Uterus (tissue), 4 donors: ENCODE measurements around the gene SMIM20. TPM values are rescaled to one million over a fixed set of nuclear protein-coding genes. Genes with fewer than 3 reads are reported as not detected.

Experiments used
- DNase-seq, 2 donors: peaks; one replicate each; pipeline ENCODE4 v3.0.0-alpha.2; 2019 to 2020
- H3K27ac ChIP-seq, 2 donors: fragments of 200-600 bp; sonication (generic); 1 replicate in 1 of 2; 2 replicates in 1 of 2; pipeline ENCODE4 v1.5.1; 2016 to 2018
- H3K27me3 ChIP-seq, 2 donors: fragments of 200-600 bp; sonication (generic); one replicate each; pipeline ENCODE4 v1.5.1; 2018 to 2019; ENCODE audit warnings: control low read depth in 1 of 2
- H3K36me3 ChIP-seq, 2 donors: fragments of 200-600 bp; sonication (generic); one replicate each; pipeline ENCODE4 v1.5.1; 2019; ENCODE audit warnings: control low read depth in 1 of 2
- H3K4me1 ChIP-seq, 2 donors: fragments of 200-600 bp; sonication (generic); one replicate each; pipeline ENCODE4 v1.5.1; 2018 to 2019; ENCODE audit warnings: control low read depth in 1 of 2
- H3K4me3 ChIP-seq, 2 donors: fragments of 200-600 bp; sonication (generic); 1 replicate in 1 of 2; 2 replicates in 1 of 2; pipeline ENCODE4 v1.5.1; 2018 to 2019; ENCODE audit warnings: mild to moderate bottlenecking in 1 of 2
- H3K9me3 ChIP-seq, 2 donors: fragments of 200-600 bp; sonication (generic); one replicate each; pipeline ENCODE4 v1.5.1; 2019; ENCODE audit warnings: control low read depth in 1 of 2
- CTCF ChIP-seq, 4 experiments: fragments of 200-600 bp in 2 of 4; fragments of 450-650 bp in 2 of 4; sonication (generic) in 2 of 4; IDR thresholded peaks; one replicate each; pipeline ENCODE4 v1.5.1; 2016 to 2019; ENCODE audit warnings: antibody characterized with exemption in 4 of 4, mild to moderate bottlenecking in 2 of 4, moderate library complexity in 1 of 4
- POLR2A ChIP-seq, 2 donors: fragments of 450-650 bp; IDR thresholded peaks; one replicate each; pipeline ENCODE4 v1.6.1; 2016; ENCODE audit warnings: antibody characterized with exemption in 2 of 2, mild to moderate bottlenecking in 1 of 2, moderate library complexity in 1 of 2
- intact Hi-C: fragments of 100-400 bp; cut with DNase I; formaldehyde crosslinking; loops from one replicate; pipeline ENCODE4 v1.15.1; 2023; ENCODE audit warnings: low total_unique reads
- total RNA-seq, 4 donors: library from RNA; depleted of rRNA in 3 of 4; stranded (reverse); fragments of >200 nt in 3 of 4; gene quantifications; one replicate each; pipeline versions ENCODE4 v1.1.0 to v1.2.4, GENCODE V29; 2014 to 2023
- donor health status: DM: yes; HTN: yes; CAD: no.

Gene SMIM20
- total RNA-seq, 4 donors from 2014 or later: 22.7 to 208 (median 32.4) TPM

- no peaks in the 10 kb centered on the region for H3K4me1 ChIP-seq
- no peaks in the 10 kb centered on the region for H3K27me3 ChIP-seq
- H3K9me3 ChIP-seq: no peaks in the 10 kb centered on the region
- H3K36me3 ChIP-seq: no peaks in the 10 kb centered on the region
- no peak overlapping the region for H3K27ac ChIP-seq
- TF ChIP-seq POLR2A (IDR thresholded peaks at IDR 0.05) (no peak), CTCF (IDR thresholded peaks at IDR 0.05) (no peak)
- no peak overlapping the region for H3K4me3 ChIP-seq
- intact Hi-C loops: no loop called here
- no peak for DNase-seq
Observed at GRCh38 chr4:25926462-25926861, 12.4 kb downstream of the SMIM20 start.

GRCh38 chr4:25927361-25928195 lies 13.6 kb downstream of the SMIM20 start:
- H3K4me1 ChIP-seq: no peaks in the 10 kb centered on the region
- no peak for TF ChIP-seq POLR2A (IDR thresholded peaks at IDR 0.05)
- no peak for TF ChIP-seq CTCF (IDR thresholded peaks at IDR 0.05)
- no peaks in the 10 kb centered on the region for H3K9me3 ChIP-seq
- intact Hi-C loops: no loop called here
- no peak overlapping the region for H3K27ac ChIP-seq
- DNase-seq: no peak
- H3K4me3 ChIP-seq: no peak overlapping the region
- no peaks in the 10 kb centered on the region for H3K27me3 ChIP-seq
- no peaks in the 10 kb centered on the region for H3K36me3 ChIP-seq

- no peak overlapping the region for H3K27ac ChIP-seq
- H3K4me3 ChIP-seq: no peak overlapping the region
- TF ChIP-seq CTCF (IDR thresholded peaks at IDR 0.05) (no peak), POLR2A (IDR thresholded peaks at IDR 0.05) (no peak)
Observed at GRCh38 chr4:25928379-25929297, 14.6 kb downstream of the SMIM20 start.

GRCh38 chr4:25929298-25929686 lies 15.3 kb downstream of the SMIM20 start:
- intact Hi-C loops: no loop called here
- TF ChIP-seq CTCF (IDR thresholded peaks at IDR 0.05) (no peak), POLR2A (IDR thresholded peaks at IDR 0.05) (no peak)
- DNase-seq: no peak
- Histone ChIP-seq H3K4me3 (no peak overlapping the region), H3K36me3 (no peaks in the 10 kb centered on the region), H3K27me3 (no peaks in the 10 kb centered on the region), H3K9me3 (no peaks in the 10 kb centered on the region), H3K27ac (no peak overlapping the region), H3K4me1 (no peaks in the 10 kb centered on the region)

More at GRCh38 chr4:25928379-25929297, 14.6 kb downstream of the SMIM20 start:
- Histone ChIP-seq H3K36me3 (no peaks in the 10 kb centered on the region), H3K9me3 (no peaks in the 10 kb centered on the region), H3K27me3 (no peaks in the 10 kb centered on the region), H3K4me1 (no peaks in the 10 kb centered on the region)
- intact Hi-C loops: no loop called here
- no peak for DNase-seq
